Stimulated activated CD8-positive, alpha-beta memory T cell treated with anti-CD3 and anti-CD28 coated beads, Interleukin-12 subunit alpha, Interleukin-12 subunit beta, amount 100 ng/mL, for 1 hour (primary cell): ENCODE measurements around the gene PRAMEF15.
"Not testable (repeated sequence)": the region's sequence is repeated elsewhere in the genome, so short reads cannot be mapped to it uniquely, and the experiment has no call there.

Source experiments
- DNase-seq: peaks from one replicate; pipeline ENCODE4 v3.0.0-alpha.2; 2020; ENCODE audit warnings: low read depth

PRAMEF15 gene

DNA sequence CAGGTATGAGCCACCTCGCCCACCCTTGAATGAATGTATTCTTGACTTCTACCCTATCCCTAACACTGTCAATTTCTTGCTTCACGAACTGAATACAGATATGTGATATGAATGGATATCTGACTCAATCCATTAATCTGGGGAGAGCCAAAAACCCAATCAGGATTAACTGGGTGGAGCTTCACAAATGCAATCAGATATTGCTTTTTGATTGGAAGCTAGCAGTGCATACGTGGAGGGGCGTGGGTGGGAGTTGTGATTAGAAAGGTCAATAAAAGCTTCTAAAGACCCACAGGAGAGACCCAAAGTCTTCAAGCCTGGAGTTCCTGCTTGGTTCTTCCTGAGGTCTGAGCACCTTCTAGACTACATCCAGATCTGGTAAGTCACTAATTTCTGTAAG is at the start of gene PRAMEF15:
PRAMEF15 (plus strand) TSS at position 301 of the 400 bp plus-strand sequence. CDS start 2,827 bp downstream, outside the sequence.
- DNase-seq, result not testable (repeated sequence)

DNA sequence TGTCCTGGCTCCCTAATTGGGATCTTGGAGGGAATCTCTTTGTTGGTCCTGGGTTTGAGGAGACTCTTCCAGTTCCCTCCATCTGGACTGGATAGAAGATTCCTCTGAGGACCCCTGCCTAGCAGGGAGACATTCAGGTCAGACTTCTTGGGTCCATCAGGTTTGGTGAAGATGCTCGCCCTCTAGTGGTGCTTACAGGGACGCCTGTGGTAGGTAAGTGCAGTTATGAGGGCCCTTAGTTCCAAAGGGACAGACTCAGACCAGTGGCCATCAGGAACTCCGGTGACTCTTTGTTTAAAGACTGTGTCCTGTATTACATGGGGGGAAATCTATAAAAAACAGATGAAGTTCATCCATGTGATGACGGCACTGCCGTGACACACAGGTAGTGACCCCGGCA is 38.4 kb upstream of the PRAMEF15 start:
- not testable (repeated sequence) for DNase-seq

DNA sequence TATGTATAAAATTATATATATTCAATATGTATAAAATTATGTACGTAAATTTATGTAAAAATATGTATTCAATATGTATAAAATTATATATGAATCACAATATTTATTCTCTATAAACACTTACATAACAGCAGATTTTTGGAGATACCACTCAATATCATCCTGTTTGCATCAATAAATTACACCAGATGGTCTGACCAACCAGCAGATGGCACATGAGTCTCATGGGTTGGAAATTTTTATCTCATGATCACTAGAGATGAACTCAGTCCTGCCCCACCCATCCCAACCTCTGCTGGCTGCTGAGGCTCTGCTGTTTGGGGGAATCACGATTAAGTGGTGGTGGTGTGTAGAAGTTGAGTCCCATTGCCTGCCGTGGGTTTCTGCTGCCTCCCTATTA is 35.8 kb upstream of the PRAMEF15 start:
- not testable (repeated sequence) for DNase-seq

DNA sequence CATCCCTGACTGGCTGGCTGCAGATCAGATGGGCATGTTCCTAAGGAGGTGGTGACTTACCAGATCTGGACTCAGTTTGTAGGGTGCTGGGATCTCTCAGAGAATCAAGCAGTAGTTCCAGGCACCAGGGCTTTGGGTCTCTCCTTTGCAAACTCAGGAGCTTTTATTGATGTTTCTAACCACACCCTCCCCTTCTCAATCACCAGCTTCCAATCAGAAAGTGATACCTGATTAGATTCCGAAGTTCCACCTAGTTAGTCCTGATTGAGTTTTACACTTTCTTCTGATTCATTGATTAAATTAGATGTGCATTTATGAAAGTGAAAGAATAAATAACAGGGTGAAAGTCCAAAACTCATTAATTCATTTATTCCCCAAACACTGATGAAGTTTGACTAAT is 30.3 kb upstream of the PRAMEF15 start, which contains the start of gene PRAMEF8:
PRAMEF8 (minus strand) TSS at position 101 of the 400 bp plus-strand sequence. CDS start 1,046 bp downstream, outside the sequence.
- not testable (repeated sequence) for DNase-seq

DNA sequence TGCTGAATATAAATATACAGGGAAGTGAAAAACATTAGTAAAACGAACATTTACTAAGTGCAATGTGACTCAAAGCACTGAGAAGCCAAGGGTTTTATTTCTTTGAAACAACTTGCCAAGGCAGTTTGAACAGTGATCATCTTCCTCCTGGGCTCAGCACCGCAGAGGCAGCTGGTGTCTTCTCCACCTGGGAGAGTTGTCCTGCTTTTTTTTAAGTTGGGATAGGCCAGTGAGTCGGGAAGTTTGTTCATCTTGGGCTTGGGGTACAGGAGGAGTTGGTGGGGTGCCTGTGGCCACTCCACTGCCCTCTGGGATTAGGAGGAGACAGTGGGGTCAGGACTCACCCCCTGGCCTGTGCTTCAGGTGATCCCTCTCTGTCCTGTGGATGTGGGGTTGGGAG is 26.4 kb upstream of the PRAMEF15 start:
- not testable (repeated sequence) for DNase-seq

DNA sequence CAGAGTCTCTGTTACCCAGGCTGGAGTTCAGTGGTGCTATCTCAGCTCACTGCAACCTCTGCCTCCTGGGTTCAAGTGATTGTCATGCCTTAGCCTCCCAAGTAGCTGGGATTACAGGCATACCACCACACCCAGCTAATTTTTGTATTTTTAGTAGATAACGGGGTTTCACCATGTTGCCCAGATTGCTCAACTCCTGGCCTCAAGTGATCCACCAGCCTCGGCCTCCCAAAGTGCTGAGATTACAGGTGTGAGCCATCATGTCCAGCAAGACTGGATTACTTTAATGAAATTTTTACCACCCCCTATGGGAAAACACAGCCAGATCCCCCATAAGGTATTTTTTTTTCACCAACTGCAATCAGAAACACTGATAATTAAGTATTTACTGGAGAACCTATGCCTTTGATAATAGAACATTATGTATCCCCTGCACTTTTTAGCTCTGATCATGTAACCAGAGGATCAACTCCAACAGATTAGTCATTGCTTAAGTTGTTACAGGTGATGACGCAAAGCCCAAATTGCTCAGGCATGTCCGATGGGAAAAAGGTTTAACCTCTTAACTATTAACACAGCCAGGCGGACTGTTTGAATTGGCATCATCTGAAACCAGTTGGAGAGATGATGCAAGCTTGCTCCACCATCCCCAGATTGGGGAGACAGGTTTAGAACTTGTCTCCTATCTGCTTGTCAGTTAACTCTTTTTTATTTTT is 18.0 kb upstream of the PRAMEF15 start:
- not testable (repeated sequence) for DNase-seq

DNA sequence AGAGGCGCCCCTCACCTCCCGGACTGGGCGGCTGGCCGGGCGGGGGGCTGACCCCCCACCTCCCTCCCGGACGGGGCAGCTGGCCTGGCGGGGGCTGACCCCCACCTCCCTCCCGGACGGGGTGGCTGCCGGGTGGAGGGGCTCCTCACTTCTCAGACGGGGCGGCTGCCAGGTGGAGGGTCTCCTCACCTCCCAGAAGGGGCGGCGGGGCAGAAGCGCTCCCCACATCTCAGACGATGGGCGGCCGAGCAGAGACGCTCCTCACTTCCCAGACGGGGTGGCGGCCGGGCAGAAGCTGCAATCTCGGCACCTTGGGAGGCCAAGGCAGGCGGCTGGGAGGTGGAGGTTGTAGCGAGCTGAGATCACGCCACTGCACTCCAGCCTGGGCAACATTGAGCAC is 16.7 kb upstream of the PRAMEF15 start:
- DNase-seq, result not testable (repeated sequence)

DNA sequence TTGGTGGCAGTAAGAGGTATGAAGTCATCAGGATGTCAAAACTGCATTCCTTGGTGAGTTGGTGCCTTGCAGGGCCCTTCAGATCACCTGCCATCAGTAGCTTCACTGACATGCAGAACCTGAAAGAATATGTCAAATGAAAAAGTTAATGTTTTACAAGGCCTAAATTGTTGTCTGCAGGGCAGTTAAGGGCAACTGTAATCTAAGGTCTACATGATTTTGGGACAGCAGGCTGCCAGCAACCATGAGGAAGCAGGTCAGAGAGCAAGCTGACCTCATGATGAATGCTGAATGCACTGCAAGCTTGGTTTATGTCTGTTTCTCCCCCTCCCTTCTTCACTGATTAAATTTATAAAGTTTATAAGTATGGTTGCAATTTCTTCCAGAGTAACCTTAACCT is 13.2 kb upstream of the PRAMEF15 start:
- DNase-seq, result not testable (repeated sequence)

DNA sequence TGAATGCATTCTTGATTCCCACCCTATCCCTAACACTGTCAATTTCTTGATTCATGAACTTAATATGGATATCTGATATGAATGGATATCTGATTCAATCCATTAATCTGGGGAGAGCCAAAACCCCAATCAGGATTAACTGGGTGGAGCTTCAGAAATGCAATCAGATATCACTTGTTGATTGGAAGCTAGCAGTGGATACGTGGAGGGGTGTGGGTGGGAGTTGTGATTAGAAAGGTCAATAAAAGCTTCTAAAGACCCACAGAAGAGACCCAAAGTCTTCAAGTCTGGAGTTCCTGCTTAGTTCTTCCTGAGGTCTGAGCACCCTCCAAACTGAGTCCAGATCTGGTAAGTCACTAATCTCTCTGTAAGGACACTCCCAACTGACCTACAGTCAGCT is 12.1 kb upstream of the PRAMEF15 start, which contains the start of gene PRAMEF33:
PRAMEF33 (plus strand) TSS at position 301 of the 400 bp plus-strand sequence. CDS start 2,416 bp downstream, outside the sequence.
- DNase-seq, result not testable (repeated sequence)

DNA sequence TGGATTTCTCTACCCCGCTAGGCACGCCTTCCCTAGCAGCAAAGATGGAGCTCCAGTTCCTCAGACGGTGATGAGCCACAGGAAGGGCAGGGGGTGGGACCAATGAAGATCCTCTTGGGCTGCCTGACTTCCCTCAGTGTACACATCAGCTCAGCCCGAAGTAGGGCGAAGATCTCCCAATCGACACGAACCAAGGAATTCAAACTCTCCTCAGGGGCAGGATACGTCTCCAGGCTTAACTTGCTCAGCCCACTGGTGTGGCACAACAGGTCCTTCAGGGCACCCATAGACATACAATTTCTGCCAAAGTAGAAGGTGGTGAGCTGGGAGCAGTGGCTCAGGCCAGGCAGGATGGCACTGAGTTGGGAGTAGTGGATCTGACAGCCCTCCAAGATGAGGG is 27.1 kb downstream of the PRAMEF15 start:
- not testable (repeated sequence) for DNase-seq

DNA sequence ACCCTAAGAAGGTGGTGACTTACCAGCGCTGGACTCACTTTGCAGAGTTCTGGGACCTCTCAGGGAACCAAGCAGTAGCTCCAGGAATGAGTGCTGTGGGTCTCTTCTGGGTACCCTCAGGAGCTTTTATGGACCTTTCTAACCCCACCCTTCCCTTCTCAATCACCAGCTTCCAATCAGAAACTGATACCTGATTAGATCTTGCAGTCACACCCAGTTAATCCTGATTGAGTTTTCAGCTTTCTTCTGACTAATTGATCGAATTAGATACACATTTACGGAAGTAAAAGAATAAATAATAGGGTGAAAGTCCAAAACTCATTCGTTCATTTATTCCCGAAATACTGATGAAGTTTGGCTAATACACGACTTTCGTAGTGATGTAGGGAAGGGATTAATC is 31.7 kb downstream of the PRAMEF15 start, which contains the start of gene PRAMEF14:
PRAMEF14 (minus strand) TSS at position 101 of the 400 bp plus-strand sequence. CDS start 1,820 bp downstream, outside the sequence.
- DNase-seq, result not testable (repeated sequence)

DNA sequence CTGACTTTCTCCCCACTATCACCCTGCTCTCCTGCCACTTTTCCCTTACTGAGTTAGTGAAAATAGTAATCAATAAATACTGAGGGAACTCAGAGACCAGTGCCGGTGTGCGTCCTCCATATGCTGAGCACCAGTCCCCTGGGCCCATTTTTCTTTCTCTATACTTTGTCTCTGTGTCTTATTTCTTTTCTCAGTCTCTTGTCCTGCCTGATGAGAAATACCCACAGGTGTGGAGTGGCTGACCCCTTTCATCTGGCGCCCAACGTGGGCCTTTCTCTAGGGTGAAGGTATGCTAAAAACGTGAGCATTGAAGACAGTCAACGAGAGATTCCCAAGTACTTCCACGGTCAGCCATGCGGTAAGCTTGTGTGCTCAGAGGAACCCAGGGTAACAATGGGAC is 38.1 kb downstream of the PRAMEF15 start:
- DNase-seq, result not testable (repeated sequence)

DNA sequence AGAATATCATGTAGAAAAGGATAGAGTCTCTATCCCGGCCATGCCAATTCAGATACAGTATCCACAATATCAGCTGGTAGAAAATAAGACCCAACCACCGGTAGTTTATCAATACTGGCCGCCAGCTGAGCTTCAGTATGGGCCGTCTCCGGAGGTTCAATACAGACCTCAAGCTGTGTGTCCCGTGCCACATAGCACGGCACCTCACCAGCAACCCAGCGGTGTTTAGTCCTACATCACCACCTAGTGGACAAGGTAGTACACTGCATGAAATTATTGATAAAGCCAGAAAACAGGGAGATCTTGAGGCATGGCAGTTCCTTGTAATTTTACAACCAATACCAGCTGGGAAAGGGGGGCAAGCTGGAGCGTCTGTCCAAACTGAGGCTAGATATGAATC is 39.1 kb downstream of the PRAMEF15 start:
- DNase-seq, result not testable (repeated sequence)

DNA sequence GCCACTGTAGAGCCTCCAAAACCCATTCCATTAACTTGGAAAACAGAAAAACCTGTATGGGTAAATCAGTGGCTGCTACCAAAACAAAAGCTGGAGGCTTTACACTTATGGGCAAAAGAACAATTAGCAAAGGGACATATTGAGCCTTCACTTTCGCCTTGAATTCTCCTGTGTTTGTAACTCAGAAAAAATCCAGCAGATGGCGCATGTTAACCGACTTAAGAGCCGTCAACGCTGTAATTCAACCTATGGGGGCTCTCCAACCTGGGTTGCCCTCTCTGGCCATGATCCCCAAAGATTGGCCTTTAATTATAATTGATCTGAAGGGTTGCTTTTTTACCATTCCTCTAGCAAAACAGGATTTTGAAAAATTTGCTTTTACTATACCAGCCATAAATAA is 41.4 kb downstream of the PRAMEF15 start:
- DNase-seq, result not testable (repeated sequence)

DNA sequence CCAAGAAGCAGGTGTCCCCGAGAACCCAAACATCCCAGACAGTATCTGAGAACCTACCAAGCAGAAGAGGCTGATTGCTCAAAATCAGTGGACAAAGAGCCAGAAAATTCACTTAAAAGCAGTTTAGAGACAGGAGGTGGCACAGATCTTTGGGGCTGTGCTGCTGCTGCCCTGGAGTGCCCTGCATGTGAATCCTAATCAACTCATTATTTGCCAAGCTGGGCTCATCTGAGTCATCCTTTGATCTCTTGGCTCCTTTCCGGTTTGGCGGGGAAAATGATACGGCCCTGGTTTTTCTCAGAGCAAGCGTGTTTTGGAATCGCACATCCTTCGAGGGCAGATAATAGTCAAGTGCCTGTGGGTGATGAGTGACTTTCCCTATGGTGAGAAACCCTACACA is 47.0 kb downstream of the PRAMEF15 start:
- DNase-seq, result not testable (repeated sequence)

DNA sequence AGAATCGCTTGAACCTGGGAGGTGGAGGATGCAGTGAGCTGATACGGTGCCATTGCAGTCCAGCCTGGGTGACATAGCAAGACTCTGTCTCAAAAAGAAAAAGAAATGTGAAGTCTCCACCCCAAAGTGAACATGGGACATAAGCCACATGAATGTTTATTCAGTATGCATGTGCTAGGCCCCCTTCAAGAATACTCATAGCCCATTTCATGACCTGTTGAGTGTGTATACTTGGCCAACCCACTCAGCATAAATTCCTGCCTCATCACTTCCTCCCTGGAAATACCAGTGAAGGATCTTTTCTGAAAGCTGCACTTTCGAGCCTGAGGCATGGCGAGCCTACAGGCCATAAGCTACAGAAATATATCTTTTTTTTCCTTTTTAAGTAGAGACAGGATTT is 49.5 kb downstream of the PRAMEF15 start:
- DNase-seq, result not testable (repeated sequence)

DNA sequence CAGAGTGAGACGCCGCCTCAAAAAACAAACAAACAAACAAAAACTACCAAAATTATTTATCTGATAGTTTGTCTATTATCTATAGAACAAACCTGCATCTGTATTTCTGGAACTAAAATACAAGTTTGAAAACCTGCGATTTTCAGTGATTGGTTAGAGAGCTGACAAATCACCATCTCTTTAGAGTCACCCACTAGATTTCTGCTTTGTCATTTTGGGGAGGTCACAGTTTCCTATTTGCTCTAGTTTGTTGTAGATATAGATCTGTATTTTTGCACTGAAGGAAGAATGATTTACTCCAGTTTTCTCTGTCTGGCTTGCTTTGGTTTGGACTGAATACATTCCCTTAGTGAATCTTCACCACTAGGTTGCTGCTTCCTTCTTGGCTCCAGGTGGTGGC is 51.2 kb downstream of the PRAMEF15 start:
- DNase-seq, result not testable (repeated sequence)

DNA sequence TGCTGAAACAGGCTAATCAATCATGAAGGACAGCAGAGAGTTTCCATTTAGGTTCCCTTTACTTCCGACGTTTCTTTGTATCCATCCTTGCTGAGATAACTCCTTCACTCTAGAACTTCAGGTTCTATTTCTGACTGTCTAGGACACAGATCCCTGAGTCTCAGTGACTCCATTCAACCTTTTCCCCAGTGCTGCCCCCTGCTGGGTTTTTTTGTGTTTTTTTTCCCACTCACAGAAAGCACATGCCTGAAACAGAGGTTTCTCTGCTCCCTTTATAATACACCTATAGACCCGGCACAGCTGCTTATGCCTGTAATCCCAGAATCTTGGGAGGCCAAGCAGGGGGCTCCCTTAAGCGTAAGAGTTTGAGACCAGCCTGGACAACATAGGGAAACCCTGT is 53.2 kb downstream of the PRAMEF15 start:
- not testable (repeated sequence) for DNase-seq
